Sigmoid colon (tissue), 4 donors: ENCODE results near the gene MID2.

Experiments
- POLR2A ChIP-seq, 2 donors: fragments of 450-650 bp; IDR thresholded peaks; one replicate each; pipeline ENCODE4 v1.6.1; 2016; ENCODE audit warnings: antibody characterized with exemption in 2 of 2, mild to moderate bottlenecking in 2 of 2, moderate library complexity in 2 of 2
- POLR2AphosphoS5 ChIP-seq, 4 donors: sonication (generic); formaldehyde crosslinking; IDR thresholded peaks; one replicate each; pipeline ENCODE4 v1.6.1; 2017; ENCODE audit warnings: antibody characterized with exemption in 4 of 4

DNA sequence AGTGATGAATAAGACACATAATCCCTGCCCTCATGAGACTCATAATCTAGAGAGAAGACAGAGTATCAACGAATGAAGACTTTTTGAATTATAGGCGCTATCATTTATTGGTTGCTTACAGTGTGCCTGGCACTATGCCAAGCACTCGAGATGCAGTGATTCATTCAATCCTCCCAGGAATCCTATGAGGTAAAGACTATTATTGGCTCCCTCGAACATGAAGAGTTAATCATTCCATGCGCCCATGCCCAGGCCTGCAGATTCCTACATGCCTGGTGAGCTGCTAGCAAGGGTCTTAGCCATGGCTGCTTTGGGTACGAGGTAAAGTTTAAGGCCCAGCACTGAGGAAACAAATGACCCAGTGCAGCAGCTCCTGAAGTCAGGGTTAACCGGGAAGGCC, 109.5 kb downstream of the MID2 start:
- TF ChIP-seq POLR2A (IDR thresholded peaks at IDR 0.05) (no peak), POLR2AphosphoS5 (IDR thresholded peaks at IDR 0.05) (no peak)
